Stomach smooth muscle (tissue), 2 donors: ENCODE measurements around the gene SPATA6L.

Experiments used
- H3K27ac ChIP-seq: one replicate; pipeline ENCODE4 v1.7.0; 2013; ENCODE audit warnings: mild to moderate bottlenecking, low read length, inconsistent platforms
- H3K27me3 ChIP-seq, 2 donors: one replicate each; pipeline ENCODE4 v1.7.0; 2013; ENCODE audit warnings: low read length in 2 of 2; ENCODE audit not compliant: insufficient read depth in 2 of 2, control insufficient read depth in 1 of 2
- H3K36me3 ChIP-seq, 2 donors: one replicate each; pipeline ENCODE4 v1.7.0; 2013; ENCODE audit warnings: low read length in 2 of 2; ENCODE audit not compliant: control insufficient read depth in 2 of 2, insufficient read depth in 2 of 2
- H3K4me1 ChIP-seq: one replicate; pipeline ENCODE4 v1.7.0; 2013; ENCODE audit warnings: low read length; ENCODE audit not compliant: control insufficient read depth, insufficient read depth
- H3K4me3 ChIP-seq, 2 donors: one replicate each; pipeline ENCODE4 v1.7.0; 2013; ENCODE audit warnings: low read length in 2 of 2
- H3K9ac ChIP-seq, 2 donors: one replicate each; pipeline ENCODE4 v1.7.0; 2013; ENCODE audit warnings: low read length in 2 of 2, mild to moderate bottlenecking in 1 of 2
- H3K9me3 ChIP-seq, 2 donors: one replicate each; pipeline ENCODE4 v1.7.0; 2013; ENCODE audit warnings: low read length in 2 of 2; ENCODE audit not compliant: control insufficient read depth in 2 of 2
- donor health status: healthy.
- donor health status: Pancreatic carcinoma.

The SPATA6L gene, protein sequence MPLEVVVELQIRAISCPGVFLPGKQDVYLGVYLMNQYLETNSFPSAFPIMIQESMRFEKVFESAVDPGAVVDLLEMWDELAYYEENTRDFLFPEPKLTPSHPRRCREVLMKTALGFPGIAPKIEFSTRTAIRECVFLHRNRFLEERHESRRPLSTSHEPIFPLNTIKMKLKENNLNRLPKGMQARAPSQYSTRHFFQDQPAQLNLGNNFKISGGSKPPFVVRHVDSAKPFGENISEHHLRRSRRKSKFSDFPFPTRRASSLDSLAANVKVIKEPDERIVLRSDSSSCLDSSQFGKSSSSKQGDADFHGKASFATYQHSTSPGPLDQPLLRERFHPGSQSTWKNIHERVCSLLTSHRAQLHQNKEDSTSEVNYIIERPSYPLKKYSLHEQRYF

GRCh38 chr9:4666042-4666699, at the start of gene SPATA6L:
TSS of gene SPATA6L (minus strand) at chr9:4666480. CDS start at chr9:4666250, 230 bp downstream.
- no peaks in the 10 kb centered on the region for H3K9me3 ChIP-seq
- peak within 1 kb of the TSS; percentile 72 to 78 for H3K4me3 ChIP-seq
- H3K36me3 ChIP-seq = no peaks in the 10 kb centered on the region
- peaks cover 16% of the 10 kb centered on the region for H3K4me1 ChIP-seq
- no peaks in the 10 kb centered on the region for H3K27me3 ChIP-seq
- H3K27ac ChIP-seq = no peak within 1 kb of the TSS
- peak within 1 kb of the TSS; percentile 64 to 68 for H3K9ac ChIP-seq

DNA sequence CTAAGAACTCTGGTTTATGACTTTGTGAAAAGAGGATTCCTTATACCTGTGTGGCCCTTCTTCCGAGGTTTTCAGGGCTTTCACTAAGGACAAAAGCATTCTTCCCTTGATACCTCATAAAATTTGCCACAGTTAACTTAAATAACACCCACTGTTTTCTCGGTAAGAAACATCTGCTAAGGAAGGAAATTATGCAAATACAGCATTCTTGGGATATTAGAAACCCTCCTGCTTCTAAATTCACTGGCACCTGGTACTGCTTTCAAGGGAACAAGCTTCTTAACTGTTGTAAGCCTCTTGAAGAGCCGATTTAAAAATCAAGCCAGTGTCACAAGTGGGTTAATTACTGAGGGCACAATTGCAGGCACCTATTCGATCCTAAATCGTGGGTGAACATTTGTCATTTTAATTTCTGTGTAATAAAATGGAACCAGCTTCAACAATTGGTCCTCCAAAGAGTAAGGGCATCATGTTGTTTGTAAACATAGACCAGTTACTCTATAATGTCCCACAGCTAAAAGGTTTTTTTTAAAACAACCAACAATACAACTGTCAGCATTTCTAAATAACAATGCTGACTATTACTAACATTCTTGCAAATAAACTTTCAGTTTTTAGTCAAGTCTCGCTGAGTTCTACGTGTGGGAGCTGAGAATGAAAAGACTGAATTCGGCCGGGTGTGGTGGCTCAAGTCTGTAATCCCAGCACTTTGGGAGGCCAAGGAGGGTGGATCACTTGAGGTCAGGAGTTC, 48.2 kb upstream of the SPATA6L start:
- Histone ChIP-seq H3K36me3 (peaks cover 25 to 45% of the 10 kb centered on the region in 2 donors), H3K4me1 (no peaks in the 10 kb centered on the region), H3K27me3 (no peaks in the 10 kb centered on the region), H3K9me3 (no peaks in the 10 kb centered on the region), H3K4me3 (no peak overlapping the region), H3K27ac (no peak overlapping the region), H3K9ac (no peak overlapping the region)

DNA sequence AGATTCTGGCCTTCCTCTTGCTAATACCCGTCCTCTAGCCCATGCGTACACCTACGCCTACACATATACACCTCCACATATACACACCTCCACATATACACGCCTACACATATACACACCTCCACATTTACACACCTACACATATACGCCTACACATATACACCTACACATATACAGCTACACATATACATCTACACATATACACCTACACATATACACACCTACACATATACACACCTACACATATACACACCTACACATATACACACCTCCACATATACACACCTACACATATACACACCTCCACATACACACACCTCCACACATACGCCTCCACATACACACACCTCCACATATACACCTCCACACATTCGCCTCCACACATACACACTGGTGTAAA, 47.6 kb upstream of the SPATA6L start:
- H3K9ac ChIP-seq = no peak overlapping the region
- H3K27me3 ChIP-seq = no peaks in the 10 kb centered on the region
- no peak overlapping the region for H3K27ac ChIP-seq
- no peaks in the 10 kb centered on the region for H3K9me3 ChIP-seq
- peaks cover 23 to 42% of the 10 kb centered on the region in 2 donors for H3K36me3 ChIP-seq
- H3K4me3 ChIP-seq = no peak overlapping the region
- H3K4me1 ChIP-seq = no peaks in the 10 kb centered on the region

DNA sequence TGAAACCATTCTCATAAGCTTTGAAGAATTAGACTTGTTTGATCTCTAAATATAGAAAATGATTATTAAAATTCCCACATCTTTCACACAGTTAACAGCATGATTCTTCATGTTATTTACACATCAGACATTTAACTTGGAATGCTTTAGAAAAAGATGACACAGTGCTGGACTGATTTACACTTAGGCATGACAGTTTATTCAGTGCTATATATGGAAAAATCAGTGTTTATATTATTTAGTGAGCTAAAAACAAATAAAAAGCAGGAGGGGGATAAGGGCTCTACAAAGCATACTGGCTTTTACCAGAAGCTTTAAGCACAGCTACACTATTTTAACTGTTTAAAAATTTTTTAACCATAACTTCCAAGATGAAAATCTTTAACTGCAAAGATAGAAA, 43.1 kb upstream of the SPATA6L start:
- peaks cover 3 to 24% of the 10 kb centered on the region in 2 donors for H3K36me3 ChIP-seq

GRCh38 chr9:4706971-4707622, 40.8 kb upstream of the SPATA6L start:
- Histone ChIP-seq H3K4me3 (no peak overlapping the region), H3K9me3 (no peaks in the 10 kb centered on the region), H3K9ac (no peak overlapping the region), H3K4me1 (no peaks in the 10 kb centered on the region), H3K27ac (no peak overlapping the region), H3K36me3 (peaks cover 6 to 20% of the 10 kb centered on the region in 2 donors), H3K27me3 (no peaks in the 10 kb centered on the region)

More for the DNA sequence above, 43.1 kb upstream of the SPATA6L start:
- Histone ChIP-seq H3K9ac (no peak overlapping the region), H3K27me3 (no peaks in the 10 kb centered on the region), H3K9me3 (no peaks in the 10 kb centered on the region), H3K4me1 (no peaks in the 10 kb centered on the region), H3K27ac (no peak overlapping the region), H3K4me3 (no peak overlapping the region)

DNA sequence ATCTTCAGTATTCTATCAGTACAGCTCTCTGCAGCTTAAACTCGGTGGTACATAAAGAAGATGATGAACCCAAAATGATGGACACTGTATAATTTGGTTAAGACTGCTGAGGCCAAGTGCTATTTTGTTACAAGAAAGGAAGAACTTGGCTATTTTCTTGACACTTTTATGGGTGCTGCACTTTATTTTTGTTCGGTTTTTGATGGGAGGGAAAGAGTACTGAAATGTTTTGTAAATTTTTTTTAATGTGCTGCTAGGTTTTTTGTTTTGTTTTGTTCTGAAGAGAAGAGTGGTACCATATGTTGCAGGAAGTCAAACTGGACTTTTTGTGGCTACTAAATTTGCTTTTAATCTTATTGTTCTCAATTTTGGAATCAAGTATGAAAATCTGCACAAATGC, 39.7 kb upstream of the SPATA6L start:
- no peaks in the 10 kb centered on the region for H3K4me1 ChIP-seq
- no peaks in the 10 kb centered on the region for H3K27me3 ChIP-seq
- H3K27ac ChIP-seq = no peak overlapping the region
- H3K9me3 ChIP-seq = no peaks in the 10 kb centered on the region
- no peak overlapping the region for H3K9ac ChIP-seq
- H3K36me3 ChIP-seq = peaks cover 9 to 27% of the 10 kb centered on the region in 2 donors
- no peak overlapping the region for H3K4me3 ChIP-seq

DNA sequence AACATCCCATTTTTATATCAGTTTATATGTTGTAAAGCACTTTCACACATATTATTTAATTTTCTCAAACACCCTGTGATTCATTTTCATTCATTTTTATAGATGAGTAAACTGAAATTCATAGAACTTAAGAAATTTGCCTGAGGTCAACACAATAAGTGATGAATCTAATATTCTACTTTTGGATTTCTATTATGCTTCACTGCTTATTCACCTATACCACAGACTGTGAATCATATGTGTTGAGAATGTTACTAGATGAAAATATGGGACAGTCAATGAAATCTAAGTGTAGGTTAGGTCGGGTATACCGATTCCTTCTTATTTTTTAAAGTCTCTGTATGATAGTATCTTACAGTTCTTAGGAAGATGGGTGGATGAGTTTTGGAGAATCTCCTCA, 37.8 kb upstream of the SPATA6L start:
- Histone ChIP-seq H3K9ac (no peak overlapping the region), H3K27me3 (no peaks in the 10 kb centered on the region), H3K9me3 (no peaks in the 10 kb centered on the region), H3K36me3 (peaks cover 14 to 27% of the 10 kb centered on the region in 2 donors), H3K4me3 (no peak overlapping the region), H3K27ac (no peak overlapping the region), H3K4me1 (no peaks in the 10 kb centered on the region)

DNA sequence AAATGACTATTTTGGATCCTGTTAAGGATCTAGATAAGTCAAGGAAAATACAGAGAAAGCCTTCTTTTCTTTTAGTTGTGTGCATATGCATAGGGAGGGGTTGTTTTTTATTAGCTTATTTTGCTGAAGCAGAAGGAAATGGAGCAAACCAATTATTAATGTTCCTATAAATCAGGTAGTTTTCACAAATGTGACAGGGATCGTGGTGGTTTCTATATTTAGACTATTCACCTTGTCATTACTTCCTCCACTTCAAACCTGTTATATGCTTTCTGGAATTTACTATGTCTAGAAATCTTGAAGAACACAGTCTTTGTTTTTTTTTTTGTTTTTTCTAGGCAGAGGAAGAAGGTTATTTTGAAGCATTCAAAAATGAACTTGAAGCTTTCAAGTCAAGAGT, 35.2 kb upstream of the SPATA6L start:
- no peak overlapping the region for H3K9ac ChIP-seq
- peaks cover 14 to 35% of the 10 kb centered on the region in 2 donors for H3K36me3 ChIP-seq

GRCh38 chr9:4700932-4701331, 34.7 kb upstream of the SPATA6L start:
- Histone ChIP-seq H3K9ac (no peak overlapping the region), H3K27ac (no peak overlapping the region), H3K4me1 (no peaks in the 10 kb centered on the region), H3K27me3 (no peaks in the 10 kb centered on the region), H3K4me3 (no peak overlapping the region), H3K36me3 (peaks cover 14 to 33% of the 10 kb centered on the region in 2 donors), H3K9me3 (no peaks in the 10 kb centered on the region)

More for the DNA sequence above, 35.2 kb upstream of the SPATA6L start:
- H3K4me1 ChIP-seq = no peaks in the 10 kb centered on the region
- no peak overlapping the region for H3K4me3 ChIP-seq
- no peaks in the 10 kb centered on the region for H3K27me3 ChIP-seq
- no peaks in the 10 kb centered on the region for H3K9me3 ChIP-seq
- no peak overlapping the region for H3K27ac ChIP-seq

GRCh38 chr9:4700091-4700490, 33.8 kb upstream of the SPATA6L start:
- Histone ChIP-seq H3K27me3 (no peaks in the 10 kb centered on the region), H3K4me1 (no peaks in the 10 kb centered on the region), H3K27ac (no peak overlapping the region), H3K9me3 (no peaks in the 10 kb centered on the region), H3K36me3 (peaks cover 14 to 27% of the 10 kb centered on the region in 2 donors), H3K9ac (no peak overlapping the region), H3K4me3 (no peak overlapping the region)
